HG02938 (cell line): ENCODE results near the gene ZFAND2A.
A peak's percentile ranks its signal among the peaks of the same experiment; 100 is the strongest.
"Not testable (repeated sequence)": the region's sequence is repeated elsewhere in the genome, so short reads cannot be mapped to it uniquely, and the experiment has no call there.

Experiments
- ATAC-seq: cut with Tn5 transposase; IDR thresholded peaks from one replicate; pipeline ENCODE4 v1.9.1; 2021; ENCODE audit warnings: mild to moderate bottlenecking, moderate library complexity; ENCODE audit not compliant: unreplicated experiment

Gene ZFAND2A

GRCh38 chr7:1159891-1160669 lies at the start of gene ZFAND2A:
Gene ZFAND2A (minus strand): TSS chr7:1160196. CDS start chr7:1158212, 1,984 bp downstream.
- peak; percentile 91 for ATAC-seq

- ATAC-seq: no peak
Measured at GRCh38 chr7:1209097-1209496, 49.1 kb upstream of the ZFAND2A start.

- ATAC-seq: not testable (repeated sequence)
Measured at GRCh38 chr7:1205742-1206141, 45.7 kb upstream of the ZFAND2A start.

GRCh38 chr7:1204460-1205140 lies 44.6 kb upstream of the ZFAND2A start:
- no peak for ATAC-seq

GRCh38 chr7:1202914-1203313 lies 42.9 kb upstream of the ZFAND2A start:
- ATAC-seq: not testable (repeated sequence)

- ATAC-seq: no peak
Measured at GRCh38 chr7:1201916-1202315, 41.9 kb upstream of the ZFAND2A start.

GRCh38 chr7:1200045-1200444 lies 40.0 kb upstream of the ZFAND2A start:
- no peak for ATAC-seq

GRCh38 chr7:1197997-1198625 lies 38.1 kb upstream of the ZFAND2A start:
- no peak for ATAC-seq

GRCh38 chr7:1196950-1197349 lies 37.0 kb upstream of the ZFAND2A start:
- no peak for ATAC-seq

- ATAC-seq: not testable (repeated sequence)
Measured at GRCh38 chr7:1196441-1196840, 36.4 kb upstream of the ZFAND2A start.

GRCh38 chr7:1193593-1194424 lies 33.8 kb upstream of the ZFAND2A start:
- no peak for ATAC-seq

- ATAC-seq: no peak
Measured at GRCh38 chr7:1192171-1192676, 32.2 kb upstream of the ZFAND2A start.

GRCh38 chr7:1189986-1190772 lies 30.2 kb upstream of the ZFAND2A start:
- no peak for ATAC-seq

- no peak for ATAC-seq
Measured at GRCh38 chr7:1188720-1189294, 28.8 kb upstream of the ZFAND2A start.

GRCh38 chr7:1187127-1187526 lies 27.1 kb upstream of the ZFAND2A start:
- no peak for ATAC-seq

GRCh38 chr7:1181640-1182039 lies 21.6 kb upstream of the ZFAND2A start:
- ATAC-seq: no peak

GRCh38 chr7:1181031-1181430 lies 21.0 kb upstream of the ZFAND2A start:
- ATAC-seq: no peak

- no peak for ATAC-seq
Measured at GRCh38 chr7:1176891-1177373, 16.9 kb upstream of the ZFAND2A start.
